Activated T-helper 1 cell treated with anti-CD3 and anti-CD28 coated beads, Interleukin-2, amount 50 U/mL, for 16 hours (primary cell): Measurements from ENCODE around the gene EPB41L2.

Experiments
- DNase-seq, 2 donors: peaks; one replicate each; pipeline ENCODE4 v3.0.0-alpha.2; 2020; ENCODE audit warnings: low read depth in 1 of 2, low spot score in 1 of 2

EPB41L2 gene

DNA sequence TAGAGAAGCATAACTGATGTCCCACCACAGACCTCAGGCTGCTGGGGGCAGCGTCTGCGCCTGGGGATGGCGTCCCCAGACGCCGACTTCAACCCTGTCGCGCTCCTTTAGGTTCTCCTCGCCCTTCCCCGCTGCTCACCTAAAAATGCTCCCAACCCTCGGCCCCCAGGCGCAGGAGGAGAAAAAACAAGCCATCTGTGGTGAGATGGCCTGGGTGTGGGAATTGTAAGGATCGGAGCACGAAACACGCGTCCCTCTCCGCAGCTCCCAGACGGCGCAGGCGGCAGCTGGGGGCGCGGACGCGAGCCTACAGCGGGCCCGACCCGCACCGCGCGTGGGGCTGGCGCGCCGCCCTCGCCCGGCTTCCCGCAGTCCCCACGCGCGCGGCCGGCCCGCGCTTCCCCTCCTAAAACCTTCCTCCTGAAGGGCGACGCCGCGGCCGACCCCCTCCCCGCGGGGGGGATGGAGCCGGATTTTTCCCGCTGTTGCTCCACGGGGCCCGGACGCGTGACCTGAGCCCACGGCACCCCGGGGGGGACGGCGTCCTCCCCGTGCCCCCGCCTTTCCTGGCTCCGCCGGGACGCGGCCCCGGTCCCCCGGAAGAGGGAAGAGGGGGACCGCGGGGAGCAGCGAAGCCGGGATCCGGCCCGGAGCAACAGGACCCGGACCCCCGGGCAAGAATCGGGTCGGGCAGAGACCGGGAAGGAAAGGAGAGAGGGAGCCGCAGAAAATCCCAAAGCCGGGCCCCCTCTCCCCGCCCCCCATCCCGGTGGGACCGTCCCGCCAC lies 611 bp downstream of the EPB41L2 start:
- DNase-seq, result no peak

DNA sequence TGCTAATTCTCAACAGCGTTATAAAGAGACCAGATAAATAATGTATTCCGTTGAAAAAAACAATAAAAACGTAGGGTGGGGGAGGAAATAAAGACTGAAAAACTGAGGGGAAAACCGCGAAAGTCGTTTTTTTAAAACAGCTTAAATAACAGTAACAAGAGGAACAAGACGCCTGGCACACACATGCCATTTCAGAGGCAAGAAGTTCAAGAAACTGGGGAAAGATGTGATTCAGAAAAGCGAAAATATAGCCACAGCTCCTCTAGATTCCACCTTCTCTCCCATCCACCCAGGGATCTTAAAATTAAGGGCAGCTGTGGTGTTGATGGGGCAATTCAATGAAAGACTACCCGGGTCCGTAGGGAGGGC lies 1.3 kb downstream of the EPB41L2 start:
- DNase-seq, result no peak

DNA sequence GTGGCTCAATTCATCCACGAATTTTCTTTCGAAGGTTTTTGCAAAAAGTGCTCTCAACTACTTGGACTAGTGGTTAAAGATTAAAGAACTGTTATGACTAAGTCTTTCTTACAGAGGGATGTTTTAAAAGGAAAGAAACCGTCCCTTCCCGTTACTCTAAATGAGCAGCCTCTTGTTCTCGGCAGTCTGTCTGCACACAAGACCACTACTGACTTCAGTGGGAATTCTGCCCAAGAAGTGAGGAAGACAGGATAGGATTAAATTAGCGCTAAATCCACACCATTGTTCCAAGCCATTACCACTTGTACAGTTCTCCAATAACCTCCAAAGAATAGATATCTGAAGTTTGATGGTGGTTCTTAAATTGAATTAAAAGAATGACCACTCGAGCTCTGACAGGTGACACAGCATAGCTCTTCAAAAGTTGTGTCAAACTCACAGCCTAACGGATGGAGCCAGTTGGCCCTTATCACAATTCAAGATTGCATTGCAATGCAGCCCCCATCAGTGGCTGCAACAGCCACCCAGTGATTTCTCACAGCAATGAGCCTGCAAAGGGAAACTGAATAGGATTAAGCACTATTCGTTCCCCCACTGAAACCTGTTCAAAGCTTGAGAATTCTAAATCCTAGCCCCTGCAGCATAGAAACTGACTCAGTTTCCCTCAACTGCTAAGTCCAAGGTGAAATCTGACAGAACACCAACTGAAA lies 1.8 kb downstream of the EPB41L2 start:
- DNase-seq, result no peak

- DNase-seq, result no peak
Observed at GRCh38 chr6:131060311-131060710, 2.7 kb downstream of the EPB41L2 start.

- DNase-seq, result no peak
Observed at GRCh38 chr6:131059486-131059885, 3.6 kb downstream of the EPB41L2 start.

DNA sequence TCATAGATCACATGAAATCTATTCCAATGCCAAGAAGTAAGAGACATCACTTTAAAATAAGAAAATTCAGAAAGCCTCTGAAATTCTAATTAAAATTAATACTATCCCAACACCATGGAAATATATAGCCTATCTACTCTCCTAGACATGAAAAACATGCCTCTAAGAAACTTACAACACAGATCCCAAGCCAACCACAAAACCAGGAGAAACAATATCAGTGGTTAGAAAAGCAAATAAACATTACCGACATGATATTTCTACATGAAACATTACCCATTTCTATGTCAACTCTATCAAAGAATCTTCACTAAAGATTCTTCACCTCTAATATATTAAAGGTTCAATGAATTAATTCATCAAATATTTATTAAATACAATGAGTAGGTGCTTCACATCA lies 4.8 kb downstream of the EPB41L2 start:
- no peak for DNase-seq

- no peak for DNase-seq
Observed at GRCh38 chr6:131054392-131055250, 8.4 kb downstream of the EPB41L2 start.

- no peak for DNase-seq
Observed at GRCh38 chr6:131053546-131054240, 9.4 kb downstream of the EPB41L2 start.

DNA sequence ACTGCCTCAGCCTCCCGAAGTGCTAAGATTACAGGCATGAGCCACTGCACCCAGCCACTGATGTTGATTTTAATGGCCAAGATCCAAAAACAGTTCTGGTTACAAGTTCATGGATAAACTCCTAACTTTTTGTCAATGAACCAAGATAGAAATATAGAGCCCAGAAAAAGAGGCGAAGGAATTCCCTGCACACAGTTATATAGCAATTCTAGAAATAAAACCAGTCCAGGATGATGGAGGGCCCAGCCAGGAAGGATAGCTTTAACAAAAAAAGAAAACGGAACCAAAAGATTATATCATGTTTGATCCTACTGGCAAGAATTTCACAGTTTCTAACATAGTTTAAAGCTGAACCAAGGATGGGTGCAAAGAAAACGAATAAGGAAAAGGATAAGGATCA lies 10.9 kb downstream of the EPB41L2 start:
- no peak for DNase-seq

- no peak for DNase-seq
Observed at GRCh38 chr6:131051341-131051740, 11.7 kb downstream of the EPB41L2 start.

GRCh38 chr6:131049608-131050007 lies 13.4 kb downstream of the EPB41L2 start:
- no peak for DNase-seq

- DNase-seq, result no peak
Observed at GRCh38 chr6:131048933-131049515, 14.0 kb downstream of the EPB41L2 start.

DNA sequence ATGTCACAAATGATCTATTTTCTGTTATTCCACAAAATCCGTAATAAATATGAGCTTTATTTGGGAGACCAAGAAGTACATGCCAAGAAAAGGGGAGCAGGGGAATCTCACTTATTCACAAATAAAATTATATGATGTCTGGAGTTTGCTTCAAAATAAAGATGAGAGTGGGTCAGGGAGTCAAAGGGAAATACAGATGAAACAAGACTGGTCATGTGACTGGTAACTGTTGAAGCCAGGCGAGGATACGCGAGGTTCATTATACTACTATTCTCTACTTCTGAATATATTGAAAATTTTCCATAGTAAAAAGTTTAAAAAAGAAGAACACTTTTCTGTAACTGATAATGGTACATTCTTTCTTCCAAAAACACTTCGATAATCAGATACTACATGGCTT lies 14.6 kb downstream of the EPB41L2 start:
- DNase-seq, result no peak

GRCh38 chr6:131045139-131045538 lies 17.9 kb downstream of the EPB41L2 start:
- DNase-seq, result no peak

DNA sequence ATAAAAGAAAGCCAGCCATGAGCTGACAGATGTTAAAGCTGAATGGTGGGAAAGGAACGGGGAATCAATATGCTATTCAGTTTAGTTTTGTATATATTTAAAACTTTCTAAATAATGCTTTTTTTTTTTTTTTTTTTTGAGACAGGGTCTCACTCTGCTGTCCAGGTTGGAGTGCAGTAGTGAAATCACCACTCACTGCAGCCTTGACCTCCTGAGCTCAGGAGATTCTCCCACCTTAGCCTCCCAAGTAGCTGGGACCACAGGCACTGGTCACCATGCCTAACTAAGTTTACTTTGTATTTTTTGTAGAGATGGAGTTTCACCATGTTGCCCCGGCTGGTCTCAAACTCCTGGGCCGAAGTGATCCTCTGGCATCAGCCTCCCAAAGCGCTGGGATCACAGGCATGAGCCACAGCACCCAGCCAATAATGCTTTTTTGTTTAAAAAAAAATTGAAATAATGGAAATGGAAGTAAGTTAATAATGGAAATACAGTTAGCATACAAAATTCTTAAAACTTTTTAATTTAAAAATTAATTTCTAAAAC lies 19.1 kb downstream of the EPB41L2 start:
- DNase-seq, result no peak

- DNase-seq, result no peak
Observed at GRCh38 chr6:131042664-131043063, 20.4 kb downstream of the EPB41L2 start.

DNA sequence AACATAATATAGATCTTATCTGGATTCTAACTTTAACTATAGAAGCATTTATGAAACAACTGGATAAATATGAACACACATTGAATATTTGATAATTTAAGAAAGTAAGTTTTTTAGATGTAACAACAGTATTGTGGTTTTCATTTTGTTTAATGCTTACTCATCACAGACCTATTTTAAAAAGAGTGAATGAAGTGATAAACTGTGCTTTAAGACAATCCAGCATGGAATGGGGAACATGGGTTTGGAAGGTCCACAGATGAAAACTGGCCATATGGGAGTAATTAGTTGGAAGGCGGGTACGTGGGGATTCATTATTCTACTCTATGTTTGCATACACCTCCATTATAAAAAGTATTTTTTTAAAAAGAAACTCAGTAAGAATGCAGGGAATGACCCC lies 21.2 kb downstream of the EPB41L2 start:
- DNase-seq, result no peak

- DNase-seq, result no peak
Observed at GRCh38 chr6:131040866-131041265, 22.2 kb downstream of the EPB41L2 start.

GRCh38 chr6:131039345-131039680 lies 23.7 kb downstream of the EPB41L2 start:
- no peak for DNase-seq

- no peak for DNase-seq
Observed at GRCh38 chr6:131038597-131039344, 24.3 kb downstream of the EPB41L2 start.
